GM19023 (cell line): ENCODE measurements around the gene SLC44A4.
"Not testable (repeated sequence)": the region's sequence is repeated elsewhere in the genome, so short reads cannot be mapped to it uniquely, and the experiment has no call there.

ENCODE experiments used
- ATAC-seq: cut with Tn5 transposase; IDR thresholded peaks from one replicate; pipeline ENCODE4 v1.9.1; 2021; ENCODE audit warnings: mild to moderate bottlenecking, moderate library complexity; ENCODE audit not compliant: unreplicated experiment

The SLC44A4 gene

GRCh38 chr6:31880616-31881015 is 1.8 kb upstream of the SLC44A4 start:
- no peak for ATAC-seq

GRCh38 chr6:31879901-31880300 is 1.1 kb upstream of the SLC44A4 start:
- no peak for ATAC-seq

- ATAC-seq = no peak
These were observed 346 bp upstream of the SLC44A4 start for GRCh38 chr6:31879143-31879542.

- ATAC-seq = no peak
These were observed 575 bp downstream of the SLC44A4 start for GRCh38 chr6:31878222-31878621.

- no peak for ATAC-seq
These were observed 1.1 kb downstream of the SLC44A4 start for GRCh38 chr6:31877651-31878161.

- no peak for ATAC-seq
These were observed 1.6 kb downstream of the SLC44A4 start for GRCh38 chr6:31877125-31877650.

- ATAC-seq = no peak
These were observed 2.4 kb downstream of the SLC44A4 start for GRCh38 chr6:31876357-31876756.

GRCh38 chr6:31875877-31876276 is 2.9 kb downstream of the SLC44A4 start:
- ATAC-seq = no peak

GRCh38 chr6:31874836-31875572 is 3.8 kb downstream of the SLC44A4 start:
- ATAC-seq = no peak

GRCh38 chr6:31874084-31874670 is 4.6 kb downstream of the SLC44A4 start:
- ATAC-seq = no peak

- no peak for ATAC-seq
These were observed 7.6 kb downstream of the SLC44A4 start for GRCh38 chr6:31871046-31871659.

GRCh38 chr6:31870385-31870921 is 8.3 kb downstream of the SLC44A4 start:
- ATAC-seq = no peak

- no peak for ATAC-seq
These were observed 9.5 kb downstream of the SLC44A4 start for GRCh38 chr6:31869343-31869742.

GRCh38 chr6:31868658-31868971 is 10.2 kb downstream of the SLC44A4 start:
- ATAC-seq = not testable (repeated sequence)

- ATAC-seq = no peak
These were observed 13.3 kb downstream of the SLC44A4 start for GRCh38 chr6:31865205-31866118.

- no peak for ATAC-seq
These were observed 14.0 kb downstream of the SLC44A4 start for GRCh38 chr6:31864818-31865204.

GRCh38 chr6:31864123-31864562 is 14.7 kb downstream of the SLC44A4 start:
- ATAC-seq = not testable (repeated sequence)

- peak; percentile 95 for ATAC-seq
These were observed 16.2 kb downstream of the SLC44A4 start, which contains the start of gene NEU1 for GRCh38 chr6:31862344-31863235. NEU1 (minus strand) TSS chr6:31862821; CDS start chr6:31862776, 45 bp downstream.

GRCh38 chr6:31861919-31862343 is 16.9 kb downstream of the SLC44A4 start:
- ATAC-seq = no peak
